GM21529 (cell line): ENCODE data around the gene FGD3.

ENCODE experiments used
- ATAC-seq: cut with Tn5 transposase; IDR thresholded peaks from one replicate; pipeline ENCODE4 v1.9.1; 2021; ENCODE audit not compliant: unreplicated experiment

The FGD3 gene

GRCh38 chr9:93066978-93067603, 119.8 kb downstream of the FGD3 start:
- no peak for ATAC-seq

- ATAC-seq, result no peak
Observed at GRCh38 chr9:93068956-93069355, 121.6 kb downstream of the FGD3 start.

GRCh38 chr9:93071464-93071863, 124.1 kb downstream of the FGD3 start:
- ATAC-seq, result no peak

GRCh38 chr9:93072383-93072795, 125.1 kb downstream of the FGD3 start:
- ATAC-seq, result no peak

GRCh38 chr9:93076101-93076791, 128.9 kb downstream of the FGD3 start:
- no peak for ATAC-seq

- no peak for ATAC-seq
Observed at GRCh38 chr9:93076792-93077128, 129.4 kb downstream of the FGD3 start.

GRCh38 chr9:93077367-93077766, 130.0 kb downstream of the FGD3 start:
- no peak for ATAC-seq

- no peak for ATAC-seq
Observed at GRCh38 chr9:93077811-93078210, 130.5 kb downstream of the FGD3 start.

GRCh38 chr9:93079371-93079770, 132.0 kb downstream of the FGD3 start:
- ATAC-seq, result no peak

- no peak for ATAC-seq
Observed at GRCh38 chr9:93080406-93080805, 133.1 kb downstream of the FGD3 start.

- ATAC-seq, result no peak
Observed at GRCh38 chr9:93081081-93081529, 133.8 kb downstream of the FGD3 start.

GRCh38 chr9:93081931-93082330, 134.6 kb downstream of the FGD3 start:
- ATAC-seq, result no peak

- ATAC-seq, result no peak
Observed at GRCh38 chr9:93082841-93083411, 135.6 kb downstream of the FGD3 start.

- ATAC-seq, result no peak
Observed at GRCh38 chr9:93083592-93084470, 136.5 kb downstream of the FGD3 start.

GRCh38 chr9:93084471-93084881, 137.2 kb downstream of the FGD3 start:
- ATAC-seq, result no peak

- ATAC-seq, result no peak
Observed at GRCh38 chr9:93085676-93086075, 138.4 kb downstream of the FGD3 start.
